A172 (cell line): ENCODE results near the gene POMGNT2. TPM values are rescaled to one million over a fixed set of nuclear protein-coding genes. Genes with fewer than 3 reads are reported as not detected.
"Not testable (repeated sequence)": the region's sequence is repeated elsewhere in the genome, so short reads cannot be mapped to it uniquely, and the experiment has no call there.

Source experiments
- DNase-seq: peaks from one replicate; pipeline ENCODE4 v3.0.0-alpha.2; 2015; ENCODE audit warnings: low spot score
- total RNA-seq: library from RNA; depleted of rRNA; stranded (reverse); fragments of >200 nt; shearing (Covaris generic); gene quantifications from 2 replicates; pipeline ENCODE4 v1.2.3, GENCODE V29; 2014

The POMGNT2 gene
- total RNA-seq, 1 experiment from 2014 or later, result 20.2 TPM

- DNase-seq, result no peak
Observed at GRCh38 chr3:43075904-43076661, 29.8 kb downstream of the POMGNT2 start.

- DNase-seq, result no peak
Observed at GRCh38 chr3:43074901-43075689, 30.8 kb downstream of the POMGNT2 start.

GRCh38 chr3:43074482-43074881 is 31.4 kb downstream of the POMGNT2 start:
- no peak for DNase-seq

GRCh38 chr3:43073836-43074220 is 32.1 kb downstream of the POMGNT2 start:
- DNase-seq, result no peak

- no peak for DNase-seq
Observed at GRCh38 chr3:43073116-43073835, 32.6 kb downstream of the POMGNT2 start.

- DNase-seq, result no peak
Observed at GRCh38 chr3:43072361-43072760, 33.5 kb downstream of the POMGNT2 start.

- no peak for DNase-seq
Observed at GRCh38 chr3:43071313-43071893, 34.5 kb downstream of the POMGNT2 start.

- not testable (repeated sequence) for DNase-seq
Observed at GRCh38 chr3:43070670-43071069, 35.2 kb downstream of the POMGNT2 start.

- no peak for DNase-seq
Observed at GRCh38 chr3:43063114-43063513, 42.8 kb downstream of the POMGNT2 start.

GRCh38 chr3:43062564-43063040 is 43.3 kb downstream of the POMGNT2 start:
- peak; percentile 6 for DNase-seq

- DNase-seq, result no peak
Observed at GRCh38 chr3:43062040-43062563, 43.8 kb downstream of the POMGNT2 start.

- DNase-seq, result no peak
Observed at GRCh38 chr3:43061101-43061895, 44.6 kb downstream of the POMGNT2 start.

- DNase-seq, result no peak
Observed at GRCh38 chr3:43059456-43059855, 46.4 kb downstream of the POMGNT2 start.

GRCh38 chr3:43055806-43056770 is 49.8 kb downstream of the POMGNT2 start:
- no peak for DNase-seq

- no peak for DNase-seq
Observed at GRCh38 chr3:43055393-43055792, 50.5 kb downstream of the POMGNT2 start.

- no peak for DNase-seq
Observed at GRCh38 chr3:43054754-43055153, 51.1 kb downstream of the POMGNT2 start.

GRCh38 chr3:43053291-43053690 is 52.6 kb downstream of the POMGNT2 start:
- no peak for DNase-seq

- DNase-seq, result no peak
Observed at GRCh38 chr3:43048470-43048869, 57.4 kb downstream of the POMGNT2 start.

- no peak for DNase-seq
Observed at GRCh38 chr3:43046583-43046982, 59.3 kb downstream of the POMGNT2 start.

GRCh38 chr3:43045079-43045478 is 60.8 kb downstream of the POMGNT2 start:
- DNase-seq, result not testable (repeated sequence)
